Measurements from ENCODE around the gene CMC2.

The CMC2 gene

DNA sequence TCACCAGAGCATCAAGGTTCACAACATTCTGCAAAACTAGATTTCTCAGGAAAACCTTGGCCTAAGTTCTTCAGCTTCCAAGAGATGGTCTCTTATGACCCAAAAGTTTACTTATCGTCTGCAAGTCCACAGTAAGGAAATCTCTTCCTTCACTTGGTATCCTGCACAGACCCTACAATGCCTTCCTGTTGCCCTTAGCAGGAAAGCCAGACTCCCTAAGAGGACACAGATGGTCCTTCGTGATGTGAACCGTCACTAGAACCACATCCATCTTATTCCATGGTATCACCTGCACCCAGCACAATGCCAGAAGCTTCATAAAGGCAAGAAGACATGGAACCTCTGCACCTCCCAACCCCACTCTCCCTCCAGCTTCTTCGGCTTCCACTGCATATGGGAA, 34.1 kb downstream of the CMC2 start:
- no peak for FAIRE-seq

DNA sequence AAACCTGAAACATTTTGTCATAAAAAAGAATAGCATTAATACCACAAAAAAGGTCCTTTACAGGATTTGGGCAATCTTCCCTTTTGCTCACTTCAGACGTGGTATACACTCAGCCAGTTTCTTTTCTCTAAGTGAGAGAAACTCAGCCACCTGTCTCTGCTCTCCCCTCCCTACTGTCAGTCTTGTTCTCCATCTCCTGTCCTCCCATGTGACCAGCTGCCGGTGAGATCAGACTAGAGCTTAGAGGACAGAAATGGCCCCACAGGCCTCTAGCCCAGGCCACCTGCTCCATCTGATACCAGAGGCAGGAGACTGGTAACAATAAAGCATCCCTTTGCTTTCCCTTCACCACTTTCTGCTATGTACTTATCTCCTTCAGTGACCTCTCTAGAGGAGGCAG, 34.9 kb downstream of the CMC2 start:
- no peak for FAIRE-seq

DNA sequence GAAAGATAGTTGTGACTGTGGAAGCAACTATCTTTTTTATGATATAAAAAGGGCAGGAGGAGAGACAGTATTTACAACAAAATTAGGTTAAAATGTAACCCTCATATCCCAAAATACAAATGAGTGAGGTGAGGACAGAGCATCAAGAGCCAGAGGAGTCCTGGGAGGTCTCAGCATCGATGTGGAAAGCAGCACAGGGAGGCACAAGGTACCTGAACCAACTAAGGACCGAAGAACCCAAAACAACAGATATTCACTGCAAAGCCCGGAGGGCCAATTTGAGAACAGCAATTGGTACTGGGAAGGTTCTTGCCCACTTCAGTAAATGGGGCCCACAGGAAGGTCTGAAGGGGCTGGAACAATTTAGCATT, 37.6 kb downstream of the CMC2 start:
- no peak for FAIRE-seq

DNA sequence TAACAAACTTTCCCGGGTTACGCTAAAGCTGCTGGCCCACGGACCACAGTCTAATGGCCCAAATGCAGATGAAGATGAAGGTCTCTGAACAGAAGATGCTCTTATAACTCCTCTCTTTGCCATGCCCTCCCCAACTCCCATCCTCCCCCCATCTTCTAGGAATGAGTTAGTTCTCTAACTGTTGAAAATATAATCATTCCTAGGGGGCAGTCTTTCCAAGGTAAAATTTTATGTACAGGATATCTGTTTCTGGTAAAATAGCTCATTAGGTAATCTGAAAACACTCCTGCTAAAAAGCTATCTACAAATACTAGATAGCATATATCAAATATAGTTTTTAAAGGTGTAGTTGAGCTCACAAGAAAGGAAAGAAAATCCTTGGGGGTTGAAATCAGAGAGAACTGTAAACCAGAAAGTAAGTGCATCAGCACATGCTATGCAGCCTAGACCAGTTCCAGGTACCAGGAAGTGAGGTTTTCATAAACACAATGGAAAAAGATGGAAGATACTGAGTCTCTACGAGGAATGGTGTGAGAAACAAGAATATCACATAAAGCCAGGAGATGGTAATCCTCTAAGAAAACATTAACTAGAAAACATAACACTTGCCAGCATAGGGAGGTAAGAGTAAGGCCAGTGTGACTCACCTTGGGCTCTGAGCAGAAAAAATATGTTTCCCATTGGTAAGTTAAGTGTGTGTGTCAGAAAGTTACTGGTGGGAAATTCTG, 38.1 kb downstream of the CMC2 start:
- no peak for FAIRE-seq

DNA sequence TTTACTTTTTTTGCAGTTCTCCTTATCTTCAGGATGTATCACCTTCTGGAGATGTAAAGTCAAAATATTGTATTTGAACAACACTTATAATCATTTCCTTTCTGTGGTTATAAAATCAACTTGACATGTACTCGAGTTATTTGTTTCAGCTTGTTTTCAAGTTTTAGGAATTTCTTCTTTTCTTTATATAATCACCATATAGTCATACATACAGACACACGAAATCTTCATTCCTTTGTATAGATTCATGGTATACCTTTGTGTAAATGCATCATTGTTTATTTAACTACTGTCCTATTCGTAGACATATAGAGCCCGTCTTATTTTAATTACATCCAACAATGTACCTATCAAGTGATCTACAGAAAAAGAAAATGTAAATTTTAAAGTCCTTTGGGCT, 40.1 kb downstream of the CMC2 start:
- FAIRE-seq, result peak; percentile 28

DNA sequence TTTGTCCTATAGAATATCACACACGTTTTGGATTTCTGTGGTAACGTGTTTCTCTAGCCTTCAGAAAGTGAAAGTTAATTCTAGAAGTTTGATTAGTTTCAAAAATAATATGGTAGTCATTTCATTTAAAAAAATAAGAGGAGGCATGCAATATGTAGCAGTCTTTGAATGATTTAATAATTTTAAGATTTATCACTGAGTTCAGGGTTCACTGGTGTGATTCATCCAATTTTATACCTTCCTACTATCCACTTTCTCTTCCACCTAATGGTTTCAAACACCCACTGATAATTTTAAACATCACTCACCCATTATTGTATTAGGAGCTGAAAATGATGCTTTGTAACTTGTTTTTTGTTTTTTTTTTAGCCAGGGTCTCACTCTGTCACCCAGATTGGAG, 42.3 kb downstream of the CMC2 start:
- no peak for FAIRE-seq

DNA sequence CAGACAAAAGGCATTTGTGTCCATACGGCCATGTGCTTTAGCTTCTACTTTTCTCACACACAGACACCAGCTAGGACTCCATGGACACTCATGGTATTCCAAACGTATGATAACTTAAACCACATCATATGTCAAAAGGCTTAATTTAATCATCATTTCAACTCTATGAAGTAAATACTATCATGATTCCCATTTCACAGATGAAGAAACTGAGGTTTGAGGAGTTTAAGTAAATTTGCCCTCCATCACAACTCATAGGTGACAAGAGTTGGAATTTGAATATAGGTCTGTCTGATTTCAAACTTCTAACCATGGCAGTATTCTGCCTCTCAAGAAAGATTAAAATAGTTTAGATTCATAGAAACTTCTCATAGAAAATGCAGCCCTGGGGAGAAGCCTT, 43.8 kb downstream of the CMC2 start:
- no peak for FAIRE-seq

DNA sequence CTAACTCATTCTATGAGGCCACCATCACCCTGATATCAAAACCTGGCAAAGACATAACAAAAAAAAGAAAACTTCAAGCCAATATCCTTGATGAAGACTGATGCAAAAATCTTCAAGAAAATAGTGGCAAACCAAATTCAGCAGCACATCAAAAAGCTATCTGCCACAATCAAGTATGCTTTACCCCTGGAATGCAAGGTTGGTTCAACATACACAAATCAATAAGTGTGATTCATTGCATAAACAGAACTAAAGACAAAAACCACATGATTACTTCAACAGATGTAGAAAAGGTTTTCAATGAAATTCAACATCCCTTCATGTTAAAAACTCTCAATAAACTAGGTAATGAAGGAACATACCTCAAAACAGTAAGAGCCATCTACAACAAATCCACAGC, 48.4 kb downstream of the CMC2 start:
- FAIRE-seq, result no peak

DNA sequence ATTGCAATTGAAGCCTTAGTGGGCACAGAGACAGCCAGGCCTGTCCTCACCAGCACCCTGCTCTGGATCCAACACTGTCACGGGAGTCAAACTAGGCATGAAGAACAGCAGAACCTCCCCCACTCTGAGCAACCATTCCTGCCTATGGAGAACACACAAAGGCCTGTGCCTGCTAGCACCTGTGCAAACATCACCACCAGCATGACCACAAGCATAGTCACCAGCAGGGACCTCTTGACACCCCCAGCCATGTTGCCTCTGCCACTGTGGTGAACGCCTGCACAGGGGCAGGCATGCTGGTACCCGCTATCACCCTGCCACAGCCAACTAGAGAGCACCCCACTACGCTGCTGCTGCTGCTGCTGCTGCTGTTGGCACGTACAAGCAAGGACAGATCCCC, 51.7 kb downstream of the CMC2 start:
- FAIRE-seq, result no peak

DNA sequence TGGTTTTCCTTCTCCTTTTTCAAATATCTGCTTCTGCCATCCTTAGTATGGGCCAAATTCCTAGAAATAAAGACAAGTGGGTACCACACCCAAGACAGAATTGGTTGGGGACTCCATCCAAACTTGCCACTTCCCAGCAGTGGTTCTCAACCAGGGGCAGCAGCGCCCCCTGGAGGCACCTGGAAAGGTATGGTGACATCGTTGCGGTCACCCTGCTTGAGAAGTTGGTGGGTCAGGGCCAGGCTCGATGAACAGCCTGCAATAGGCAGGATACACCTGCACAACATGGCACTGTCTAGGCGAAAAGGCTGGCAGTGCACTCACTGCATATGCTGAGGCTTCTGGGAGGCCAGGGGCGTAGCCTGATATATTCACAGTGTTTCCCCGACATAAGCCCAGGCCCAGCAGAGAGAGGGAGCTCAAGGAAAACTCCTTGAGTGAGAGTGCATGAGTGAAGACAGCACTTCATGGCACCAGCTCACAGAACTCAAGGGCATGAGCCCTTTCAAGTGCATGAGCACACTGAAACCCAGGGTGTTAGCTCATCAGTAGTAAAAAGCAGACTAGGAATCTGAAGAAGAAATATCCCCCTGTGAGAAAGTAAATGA, 57.7 kb downstream of the CMC2 start:
- no peak for FAIRE-seq

DNA sequence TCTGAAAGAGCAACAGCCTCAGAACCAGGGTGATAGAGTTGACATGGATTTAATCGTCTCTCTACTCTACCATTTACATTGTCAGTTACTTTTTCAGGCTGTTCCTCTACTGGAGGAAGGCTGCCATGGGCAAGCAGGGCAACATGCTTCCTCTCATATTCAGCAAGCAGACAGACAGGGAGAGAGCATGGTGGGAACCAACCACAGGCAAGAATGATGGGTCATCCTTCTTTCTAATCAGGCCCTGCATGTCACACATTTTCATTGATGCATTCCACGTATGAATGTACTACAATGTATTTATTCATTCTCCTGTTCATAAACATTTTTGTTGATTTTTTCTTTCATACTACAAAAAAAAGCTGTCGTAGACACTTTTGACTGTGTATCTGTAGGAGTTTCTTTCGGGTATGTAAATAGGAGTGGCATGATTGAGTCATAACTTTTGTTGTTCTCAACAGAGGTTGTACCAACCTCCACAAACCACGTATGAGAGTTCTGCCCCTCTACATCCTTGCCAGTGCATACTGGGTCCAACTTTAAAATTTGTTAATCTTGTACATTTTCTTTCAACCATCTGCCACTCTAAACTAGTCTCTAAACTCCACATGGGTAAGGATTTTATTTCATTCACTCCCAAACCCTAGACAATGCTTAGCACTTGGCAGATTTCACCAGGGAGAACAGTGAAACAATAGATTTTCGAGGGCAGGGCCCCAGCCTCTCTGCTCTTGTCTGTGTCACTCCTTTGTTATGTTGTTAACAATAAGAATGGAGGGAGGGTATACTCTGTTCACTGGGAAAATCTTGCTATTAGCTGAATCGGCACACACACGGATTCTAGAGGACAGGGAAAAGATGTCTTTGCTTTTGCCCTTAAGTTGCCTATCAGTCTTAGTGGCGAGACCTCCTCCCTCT, 58.7 kb downstream of the CMC2 start:
- FAIRE-seq, result no peak

DNA sequence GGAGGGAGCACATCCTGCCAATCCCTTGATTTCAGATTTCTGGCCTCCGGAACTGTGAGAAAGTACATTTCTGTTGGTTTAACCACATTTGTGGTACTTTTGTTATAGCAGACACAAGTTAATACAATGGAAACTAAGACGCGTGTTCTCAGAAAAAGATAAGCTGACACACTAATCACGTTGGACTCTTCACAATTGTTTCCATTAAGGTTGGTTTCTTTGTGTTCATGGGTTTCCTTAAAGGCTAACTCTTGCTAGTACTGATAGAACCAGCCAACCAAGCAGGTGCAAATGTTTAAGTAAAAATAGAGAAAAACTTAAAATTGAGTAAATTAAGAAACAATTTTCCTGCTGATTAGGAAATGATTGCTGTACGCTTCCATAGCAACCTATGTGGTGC, 59.4 kb downstream of the CMC2 start:
- FAIRE-seq, result no peak

DNA sequence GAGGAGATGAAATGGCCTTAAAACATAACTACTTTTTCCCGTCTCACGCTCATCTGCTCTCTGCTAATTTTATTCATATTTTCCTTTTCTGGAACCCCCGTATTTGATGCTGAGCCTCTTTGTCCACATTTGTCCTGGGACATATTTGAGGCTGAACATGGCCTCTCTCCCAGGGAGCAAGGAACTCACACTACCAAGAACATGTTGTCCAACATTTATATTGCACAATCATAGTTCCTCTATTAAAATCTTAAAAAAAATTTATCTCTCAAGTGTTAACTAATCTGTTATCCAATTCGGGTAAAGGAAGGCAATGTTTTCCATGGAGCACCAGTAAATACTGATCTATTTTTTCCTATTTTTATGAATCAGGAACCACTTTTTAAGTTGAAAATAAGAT, 60.2 kb downstream of the CMC2 start:
- FAIRE-seq, result no peak

DNA sequence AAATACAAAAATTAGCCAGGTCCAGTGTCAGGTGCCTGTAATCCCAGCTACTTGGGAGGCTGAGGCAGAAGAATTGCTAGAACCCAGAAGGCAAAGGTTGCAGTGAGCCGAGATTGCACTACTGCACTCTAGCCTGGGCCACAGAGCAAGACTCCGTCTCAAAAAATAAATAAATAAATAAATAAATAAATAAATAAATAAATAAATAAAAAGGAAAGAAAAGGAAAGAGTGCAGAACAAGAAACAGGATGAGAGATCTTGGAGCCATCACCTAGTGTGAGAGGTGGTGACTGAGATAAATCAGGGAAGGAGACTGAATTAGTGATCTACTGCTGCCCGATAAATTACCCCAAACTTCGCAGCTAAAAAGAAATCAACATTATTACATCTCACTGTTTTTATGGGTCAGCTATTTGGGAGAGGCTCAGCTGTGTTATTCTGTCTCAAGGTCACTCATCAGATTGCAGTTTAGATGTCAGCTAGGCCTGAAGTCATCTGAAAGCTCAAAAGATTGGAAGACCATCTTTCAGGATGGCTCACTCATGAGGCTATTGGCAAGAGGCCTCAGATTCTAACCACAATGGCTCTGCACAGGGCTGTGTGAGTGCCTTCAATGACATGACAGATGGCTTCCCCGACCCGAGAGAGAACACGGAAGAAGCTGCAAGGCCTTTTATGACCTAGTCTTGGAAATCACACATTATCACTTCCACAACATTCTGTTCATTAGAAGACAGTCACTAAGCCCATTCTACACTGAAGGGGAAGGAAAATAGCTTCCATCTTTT, 66.4 kb downstream of the CMC2 start:
- FAIRE-seq, result no peak

DNA sequence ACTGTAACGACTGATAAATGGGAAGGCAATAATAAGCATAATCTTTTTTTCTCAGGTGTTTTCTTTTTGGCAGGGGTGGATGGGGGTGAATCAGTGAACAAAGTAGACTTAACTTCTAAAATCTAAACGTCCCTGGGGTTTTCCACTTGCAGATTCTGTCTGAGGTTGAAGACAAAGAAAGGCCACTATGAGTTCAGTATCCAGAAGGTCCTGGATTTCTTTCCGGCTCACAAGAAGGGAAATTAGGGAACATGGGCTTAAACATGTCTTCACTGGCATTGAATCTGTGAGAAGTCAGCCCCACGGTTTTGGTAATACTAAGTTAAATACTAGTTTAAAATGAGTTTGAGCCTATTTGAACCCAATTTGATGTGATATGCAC, 67.8 kb downstream of the CMC2 start:
- FAIRE-seq, result no peak

DNA sequence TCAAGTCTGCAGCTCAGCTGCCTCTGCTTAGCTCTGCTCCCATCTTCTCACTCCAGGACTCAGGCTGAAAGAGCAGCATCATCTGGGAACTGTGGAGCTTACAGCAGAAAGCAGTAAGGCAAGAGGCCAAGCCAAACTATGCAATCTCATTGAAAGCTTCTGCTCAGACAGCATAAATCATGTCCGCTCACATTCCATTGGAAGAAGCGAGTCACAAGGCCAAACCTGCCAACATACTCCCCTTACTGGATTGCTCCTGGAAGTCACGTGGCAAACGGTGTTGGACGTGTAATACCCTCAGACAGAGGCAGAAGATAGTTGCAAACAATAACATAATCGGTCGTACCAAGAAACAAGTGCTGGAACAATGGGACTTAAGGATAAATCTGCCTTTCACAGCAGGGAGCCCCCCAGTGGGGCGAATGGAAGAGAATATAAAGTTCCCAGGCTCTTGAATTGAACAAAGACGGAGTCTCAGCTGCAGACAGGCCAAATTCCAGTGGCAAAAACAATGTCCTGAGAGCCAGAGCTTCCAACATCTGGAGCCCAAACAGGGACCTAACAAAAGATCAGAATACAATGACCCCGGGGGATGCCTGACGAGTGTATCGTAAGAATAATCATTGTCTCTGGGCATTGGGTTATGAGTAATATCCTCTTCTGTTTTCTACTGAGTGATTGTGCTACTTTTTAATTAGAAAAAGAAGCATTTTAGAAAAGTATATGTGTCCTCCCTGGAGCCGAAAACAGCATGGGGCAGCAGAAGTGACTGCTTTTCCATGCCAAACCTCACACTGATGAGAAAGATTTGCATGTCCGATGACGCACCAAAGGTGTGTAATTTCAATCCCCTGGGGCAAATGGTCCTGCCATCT, 68.4 kb downstream of the CMC2 start:
- FAIRE-seq, result no peak

DNA sequence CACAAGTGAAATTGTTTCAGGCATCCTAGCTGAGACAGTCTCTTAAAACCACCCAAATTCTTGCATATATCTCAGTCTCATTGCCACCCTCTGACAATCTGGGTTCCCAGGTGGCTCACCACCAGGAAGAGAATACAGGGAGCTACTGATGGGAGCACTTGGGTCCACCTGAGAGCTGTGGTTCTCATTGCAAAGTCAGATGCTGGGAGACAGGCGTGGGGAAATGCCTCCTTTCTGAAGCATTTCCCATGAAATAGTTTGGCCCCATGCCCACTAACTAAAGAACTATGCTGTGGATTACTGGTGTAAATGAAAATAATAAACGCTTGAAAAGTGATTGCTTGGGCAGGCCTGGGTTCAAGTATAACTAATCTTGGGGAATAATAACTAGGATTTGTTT, 70.3 kb downstream of the CMC2 start:
- FAIRE-seq, result no peak

DNA sequence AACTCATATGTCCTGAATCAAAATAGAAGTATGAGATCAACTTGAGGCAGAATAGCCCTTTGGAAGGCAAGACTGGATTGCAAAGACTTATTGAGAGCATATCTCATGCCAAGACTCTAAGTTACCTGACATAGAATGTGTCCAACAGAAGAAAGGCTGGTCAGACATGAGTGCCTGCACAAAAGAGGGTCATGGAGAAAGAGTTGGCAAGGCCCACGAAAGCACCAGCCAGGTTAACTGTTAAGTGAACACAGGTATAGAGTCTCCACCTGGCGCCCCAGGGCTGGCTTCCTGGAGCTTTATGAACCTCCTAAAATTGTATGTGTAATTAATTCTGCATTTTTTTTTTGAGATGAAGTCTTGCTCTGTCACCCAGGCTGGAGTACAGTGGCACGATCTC, 71.0 kb downstream of the CMC2 start:
- no peak for FAIRE-seq

DNA sequence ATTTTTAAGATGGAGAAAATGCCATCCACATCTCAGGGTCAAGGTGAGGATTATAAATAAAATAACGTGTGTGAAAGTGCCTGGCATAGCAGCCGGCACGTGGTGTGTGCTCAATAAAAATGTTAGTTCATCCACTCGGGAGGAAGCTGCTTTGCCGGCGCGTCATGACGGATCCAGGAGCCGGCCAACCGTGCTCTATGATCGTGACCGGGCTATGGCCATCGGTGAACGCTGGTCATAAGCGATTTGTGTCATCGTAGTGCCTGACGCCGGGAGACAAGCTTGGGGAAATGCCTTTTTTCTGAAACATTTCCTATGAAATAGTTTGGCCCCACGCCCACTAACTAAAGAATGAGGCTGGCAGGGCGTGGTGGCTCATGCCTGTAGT, 74.0 kb downstream of the CMC2 start:
- no peak for FAIRE-seq

DNA sequence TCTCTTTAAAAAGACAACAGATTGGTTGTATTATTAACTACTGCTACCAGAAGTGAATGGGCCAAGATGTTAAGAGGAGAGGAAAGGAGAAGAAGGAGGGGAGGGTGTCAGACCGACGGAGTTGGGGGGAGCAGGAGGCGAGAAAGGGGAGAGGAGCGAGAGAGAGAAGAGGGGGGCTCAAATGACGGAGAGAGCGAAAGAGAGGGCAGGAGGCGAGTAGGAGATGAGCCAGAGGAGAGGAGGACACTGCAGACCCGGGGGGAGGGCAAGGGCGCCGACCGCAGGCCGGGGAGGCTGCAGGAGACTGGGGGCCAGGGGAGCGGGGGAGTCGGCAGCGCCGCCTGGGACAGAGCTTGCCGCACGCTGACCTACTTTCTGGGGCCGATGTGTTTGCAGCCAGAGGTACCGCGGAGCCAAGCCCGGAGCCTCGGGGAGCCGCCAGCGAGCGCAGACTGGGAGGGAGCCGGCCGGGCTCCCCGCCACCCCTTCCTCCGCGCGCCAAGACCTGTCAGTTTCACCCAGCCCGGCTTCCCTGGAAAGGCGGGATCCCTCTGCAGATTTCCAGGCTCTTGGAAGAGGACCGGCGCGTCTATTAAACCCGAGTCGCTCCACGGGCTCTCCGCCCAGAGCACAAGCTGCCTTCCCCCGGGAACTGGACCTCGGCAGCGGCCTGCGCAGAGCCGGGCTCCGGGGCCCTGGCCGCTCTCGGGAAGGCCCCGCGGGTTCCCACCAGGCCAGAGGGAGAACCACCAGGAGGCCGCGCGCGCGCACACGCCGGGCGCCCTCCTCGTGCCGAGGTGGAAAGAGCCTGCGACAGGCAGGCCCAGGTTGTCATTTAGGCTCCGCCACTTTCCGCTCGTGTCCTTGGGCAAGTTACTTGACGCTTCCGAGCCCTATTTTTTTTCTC, 74.6 kb downstream of the CMC2 start:
- FAIRE-seq, result no peak

DNA sequence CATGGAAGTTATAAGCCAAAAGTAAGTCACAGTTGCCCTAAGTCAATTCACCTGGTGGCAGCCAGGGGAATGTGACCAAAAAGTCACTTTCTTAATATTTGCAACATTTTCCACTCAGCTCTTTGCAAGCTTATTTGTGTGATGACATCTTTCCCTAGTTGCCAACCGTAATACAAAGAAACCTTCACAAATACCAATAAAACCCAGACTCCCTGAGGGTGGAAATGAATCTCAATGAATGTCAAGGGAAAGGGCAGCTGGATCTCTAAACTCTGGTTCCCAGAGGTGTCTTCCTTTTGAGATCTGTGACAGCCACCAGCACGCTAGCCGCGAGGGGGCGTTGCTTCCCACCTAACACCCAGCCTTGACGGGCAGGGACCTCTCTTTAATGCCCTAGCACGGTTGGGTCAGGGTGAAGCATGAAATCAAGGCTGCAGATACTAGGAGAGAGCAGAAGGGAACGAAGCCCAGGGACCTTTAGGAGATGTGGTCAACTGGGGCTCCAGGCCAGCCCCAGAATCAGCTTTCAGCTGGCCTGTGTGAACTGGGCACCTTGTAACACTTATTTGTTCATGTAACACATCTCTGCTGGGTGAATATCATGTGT, 82.2 kb downstream of the CMC2 start:
- no peak for FAIRE-seq

Data from colon (tissue), 2 donors.